ENCODE measurements around the gene ADCY4. TPM values are rescaled to one million over a fixed set of nuclear protein-coding genes. Genes with fewer than 3 reads are reported as not detected.

Gene ADCY4
- polyA plus RNA-seq, 1 donor, result 15.2 TPM

GRCh38 chr14:24315807-24316596 is 18.9 kb downstream of the ADCY4 start:
- no peak for DNase-seq (ENCODE audit: low read depth)

GRCh38 chr14:24315243-24315806 is 19.5 kb downstream of the ADCY4 start:
- no peak for DNase-seq (ENCODE audit: low read depth)

GRCh38 chr14:24314377-24315193 is 20.3 kb downstream of the ADCY4 start:
- DNase-seq (ENCODE audit: low read depth), result no peak

- DNase-seq (ENCODE audit: low read depth), result no peak
Measured at GRCh38 chr14:24313913-24314312, 21.0 kb downstream of the ADCY4 start.

- no peak for DNase-seq (ENCODE audit: low read depth)
Measured at GRCh38 chr14:24312736-24313507, 21.9 kb downstream of the ADCY4 start.

GRCh38 chr14:24311837-24312615 is 22.8 kb downstream of the ADCY4 start:
- no peak for DNase-seq (ENCODE audit: low read depth)

GRCh38 chr14:24310646-24311604 is 23.9 kb downstream of the ADCY4 start, which contains the start of gene LTB4R:
LTB4R (plus strand) TSS chr14:24311502; CDS start chr14:24315652, 4,150 bp downstream.
- DNase-seq (ENCODE audit: low read depth), result no peak

- no peak for DNase-seq (ENCODE audit: low read depth)
Measured at GRCh38 chr14:24310265-24310645, 24.6 kb downstream of the ADCY4 start.

GRCh38 chr14:24309538-24310264 is 25.2 kb downstream of the ADCY4 start, which contains the start of gene LTB4R2:
LTB4R2 (plus strand) TSS chr14:24310140; CDS start chr14:24310665, 525 bp downstream.
- no peak for DNase-seq (ENCODE audit: low read depth)

GRCh38 chr14:24308342-24309124 is 26.3 kb downstream of the ADCY4 start:
- DNase-seq (ENCODE audit: low read depth), result no peak

GRCh38 chr14:24307575-24308341 is 27.1 kb downstream of the ADCY4 start, which contains the start of gene CIDEB:
CIDEB (minus strand) TSS chr14:24307977; CDS start chr14:24307858, 119 bp downstream.
- DNase-seq (ENCODE audit: low read depth), result no peak

- DNase-seq (ENCODE audit: low read depth), result no peak
Measured at GRCh38 chr14:24307156-24307574, 27.7 kb downstream of the ADCY4 start.

GRCh38 chr14:24304019-24304387 is 30.9 kb downstream of the ADCY4 start:
- no peak for DNase-seq (ENCODE audit: low read depth)

- DNase-seq (ENCODE audit: low read depth), result no peak
Measured at GRCh38 chr14:24300326-24300980, 34.4 kb downstream of the ADCY4 start.

- DNase-seq (ENCODE audit: low read depth), result peak; percentile 69
Measured at GRCh38 chr14:24299255-24300191, 35.3 kb downstream of the ADCY4 start, which contains the start of the genes DHRS1 and NOP9. DHRS1 (minus strand) TSS chr14:24299780; CDS start chr14:24299106, 674 bp downstream. NOP9 (plus strand) TSS chr14:24299850; CDS start chr14:24299955, 105 bp downstream.

Measured in forelimb muscle (tissue), 1 donor.